ENCODE measurements around the gene PAPPA.

PAPPA gene

GRCh38 chr9:116316246-116316645 is 162.7 kb downstream of the PAPPA start:
- DNase-seq (ENCODE audit: low read depth in 2 of 2), result no peak

GRCh38 chr9:116317503-116317902 is 163.9 kb downstream of the PAPPA start:
- DNase-seq (ENCODE audit: low read depth in 2 of 2), result no peak

GRCh38 chr9:116318468-116319374 is 165.1 kb downstream of the PAPPA start:
- DNase-seq (ENCODE audit: low read depth in 2 of 2), result no peak

GRCh38 chr9:116319480-116319879 is 165.9 kb downstream of the PAPPA start:
- DNase-seq (ENCODE audit: low read depth in 2 of 2), result no peak

DNA sequence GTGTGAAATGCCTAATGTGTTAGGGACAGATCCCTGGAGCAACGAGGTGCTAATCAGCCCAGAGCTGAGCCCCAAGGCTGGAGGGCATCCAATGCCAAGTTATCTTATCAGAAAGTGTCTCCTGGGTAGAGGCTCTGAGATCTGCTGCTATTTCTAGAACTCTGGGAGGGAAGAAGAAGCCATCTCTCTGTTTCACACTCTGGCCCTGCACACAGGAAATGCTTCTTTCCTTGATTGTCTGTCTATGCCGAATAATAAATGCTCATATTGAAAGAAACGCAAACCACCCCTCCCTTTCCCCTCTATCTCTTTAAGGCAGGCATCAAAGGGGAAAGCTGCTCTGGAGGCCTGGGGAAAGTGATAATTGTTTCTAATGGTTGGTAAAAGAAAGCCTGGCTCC is 166.7 kb downstream of the PAPPA start:
- DNase-seq (ENCODE audit: low read depth in 2 of 2), result no peak

GRCh38 chr9:116322521-116322920 is 168.9 kb downstream of the PAPPA start:
- DNase-seq (ENCODE audit: low read depth in 2 of 2), result no peak

GRCh38 chr9:116323012-116323411 is 169.4 kb downstream of the PAPPA start:
- no peak for DNase-seq (ENCODE audit: low read depth in 2 of 2)

GRCh38 chr9:116323571-116323970 is 170.0 kb downstream of the PAPPA start:
- no peak for DNase-seq (ENCODE audit: low read depth in 2 of 2)

GRCh38 chr9:116325924-116326323 is 172.3 kb downstream of the PAPPA start:
- DNase-seq (ENCODE audit: low read depth in 2 of 2), result no peak

GRCh38 chr9:116327701-116328405 is 174.3 kb downstream of the PAPPA start:
- no peak for DNase-seq (ENCODE audit: low read depth in 2 of 2)

GRCh38 chr9:116329470-116329869 is 175.9 kb downstream of the PAPPA start:
- DNase-seq (ENCODE audit: low read depth in 2 of 2), result no peak

DNA sequence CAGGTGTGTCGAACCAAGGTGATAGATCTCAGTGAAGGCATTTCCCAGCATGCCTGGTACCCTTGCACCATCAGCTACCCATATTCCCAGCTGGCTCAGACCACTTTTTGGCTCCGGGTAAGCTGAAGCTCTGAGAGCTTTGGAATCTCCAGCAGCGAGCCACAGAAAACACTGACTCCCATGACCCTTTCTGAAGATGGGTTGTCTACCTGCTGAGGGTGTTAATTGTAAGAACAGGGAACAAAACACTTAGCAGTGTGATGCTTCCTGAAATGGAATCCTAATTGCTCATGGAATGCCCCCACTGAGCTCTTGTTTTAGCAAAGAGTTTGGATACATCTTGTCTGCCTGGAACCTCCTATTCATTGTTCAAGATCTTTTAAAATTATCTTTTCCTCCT is 177.7 kb downstream of the PAPPA start:
- no peak for DNase-seq (ENCODE audit: low read depth in 2 of 2)

DNA sequence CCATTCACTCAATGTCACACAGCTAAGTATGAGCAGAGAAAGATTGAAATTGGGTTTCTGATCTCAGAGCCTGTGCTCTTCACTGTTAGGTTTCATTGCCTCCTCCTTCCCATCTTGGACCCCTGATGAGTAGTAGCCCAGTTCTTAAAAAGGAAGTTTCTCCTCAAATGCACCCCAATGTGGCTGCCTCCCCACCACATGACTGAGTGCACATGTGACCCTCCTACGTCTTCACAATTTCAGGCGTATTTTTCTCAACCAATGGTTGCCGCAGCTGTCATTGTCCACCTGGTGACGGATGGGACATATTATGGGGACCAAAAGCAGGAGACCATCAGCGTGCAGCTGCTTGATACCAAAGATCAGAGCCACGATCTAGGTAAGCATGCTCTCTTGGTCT is 178.5 kb downstream of the PAPPA start:
- DNase-seq (ENCODE audit: low read depth in 2 of 2), result no peak

DNA sequence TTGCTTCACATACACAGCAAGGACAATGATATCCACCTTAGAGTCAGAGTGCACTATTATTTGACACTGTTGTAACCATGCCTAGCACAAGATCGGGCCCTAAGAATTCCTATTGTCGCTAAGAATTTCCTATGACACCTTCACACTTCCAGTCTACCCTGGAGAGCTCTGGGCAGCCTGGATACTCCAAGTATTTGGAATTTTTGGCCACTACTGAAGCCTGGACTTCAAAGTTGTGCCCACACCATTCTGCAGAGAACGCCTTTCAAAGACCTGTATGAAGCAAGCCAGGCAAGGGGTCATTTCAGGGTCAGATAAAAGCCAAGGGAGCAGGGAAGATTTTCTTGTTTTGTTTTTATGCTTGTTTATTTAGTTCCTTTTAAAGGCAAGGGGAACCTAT is 179.7 kb downstream of the PAPPA start:
- DNase-seq (ENCODE audit: low read depth in 2 of 2), result no peak

DNA sequence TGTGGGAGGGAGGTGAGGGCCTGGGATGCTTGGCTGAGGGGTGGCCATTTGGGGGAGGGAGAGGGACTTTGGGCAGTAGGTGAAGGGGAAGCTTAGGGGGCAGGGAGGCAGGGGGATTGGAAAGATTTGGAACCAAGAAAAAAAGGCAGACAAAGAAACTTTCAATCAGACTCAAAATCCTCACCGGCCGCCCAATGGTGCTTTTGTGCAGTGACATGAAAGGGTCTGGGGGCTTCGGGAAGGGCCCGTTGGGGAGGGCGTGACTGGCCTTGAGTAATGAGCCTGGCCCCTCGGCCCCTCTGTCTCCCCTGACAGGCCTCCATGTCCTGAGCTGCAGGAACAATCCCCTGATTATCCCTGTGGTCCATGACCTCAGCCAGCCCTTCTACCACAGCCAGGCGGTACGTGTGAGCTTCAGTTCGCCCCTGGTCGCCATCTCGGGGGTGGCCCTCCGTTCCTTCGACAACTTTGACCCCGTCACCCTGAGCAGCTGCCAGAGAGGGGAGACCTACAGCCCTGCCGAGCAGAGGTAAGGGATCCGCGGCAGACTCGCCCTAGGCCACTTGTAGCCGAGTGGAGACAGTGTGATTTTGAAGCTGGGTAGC is 181.1 kb downstream of the PAPPA start:
- no peak for DNase-seq (ENCODE audit: low read depth in 2 of 2)

GRCh38 chr9:116335392-116335791 is 181.8 kb downstream of the PAPPA start:
- no peak for DNase-seq (ENCODE audit: low read depth in 2 of 2)

DNA sequence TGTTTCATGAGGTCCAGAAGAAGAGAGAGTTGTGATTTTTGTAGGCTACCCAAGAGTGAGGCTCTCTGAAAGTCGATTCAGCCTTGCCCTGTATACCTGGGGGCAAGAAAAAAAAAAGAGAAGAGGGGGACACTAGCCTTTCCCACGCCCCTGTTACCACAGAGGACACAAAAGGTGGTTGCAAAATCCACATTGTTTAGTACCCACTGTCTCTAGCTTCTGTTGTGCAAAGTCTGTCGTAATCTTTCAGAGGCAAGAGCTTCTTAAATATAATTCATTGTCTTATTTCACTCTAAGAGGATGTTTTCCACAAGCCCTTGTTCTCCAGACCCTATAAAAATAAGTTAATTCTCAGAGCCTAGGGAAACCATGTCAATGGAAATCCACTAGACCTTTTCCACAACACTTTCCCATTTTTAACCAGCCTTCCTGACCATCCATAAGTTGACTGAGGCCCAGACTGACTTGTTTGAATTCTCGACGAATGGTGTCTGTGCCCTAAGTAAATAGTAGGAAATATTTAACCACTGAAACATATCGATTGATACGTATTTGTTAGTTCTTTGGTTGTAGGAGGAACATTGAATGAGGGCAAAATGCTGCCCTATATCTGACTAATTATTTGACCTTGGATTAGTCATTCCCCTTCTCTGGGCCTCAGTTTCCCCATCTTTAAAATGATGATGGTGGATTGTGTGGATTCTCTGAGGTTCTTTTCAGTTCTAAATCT is 182.7 kb downstream of the PAPPA start:
- no peak for DNase-seq (ENCODE audit: low read depth in 2 of 2)

DNA sequence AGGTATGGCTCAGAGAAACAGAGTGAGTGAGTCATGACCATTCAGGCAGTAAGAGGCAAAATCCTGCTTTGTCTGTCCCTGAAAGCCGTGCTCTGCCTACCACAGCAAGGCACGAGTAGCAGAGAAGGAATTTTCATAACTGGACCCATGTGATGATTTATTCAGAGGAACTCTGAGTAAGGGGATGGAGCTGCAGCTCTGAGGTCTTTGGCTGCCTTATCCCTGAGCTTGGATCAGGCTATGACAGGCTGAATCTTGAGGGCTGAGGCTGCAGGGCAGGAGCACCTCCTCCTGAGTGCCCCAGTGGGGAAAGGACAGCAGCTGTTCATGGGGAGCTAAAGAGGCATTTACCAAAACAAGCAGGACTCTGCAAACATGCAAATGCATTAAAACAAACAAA is 183.4 kb downstream of the PAPPA start:
- DNase-seq (ENCODE audit: low read depth in 2 of 2), result no peak

GRCh38 chr9:116340270-116340669 is 186.7 kb downstream of the PAPPA start:
- no peak for DNase-seq (ENCODE audit: low read depth in 2 of 2)

DNA sequence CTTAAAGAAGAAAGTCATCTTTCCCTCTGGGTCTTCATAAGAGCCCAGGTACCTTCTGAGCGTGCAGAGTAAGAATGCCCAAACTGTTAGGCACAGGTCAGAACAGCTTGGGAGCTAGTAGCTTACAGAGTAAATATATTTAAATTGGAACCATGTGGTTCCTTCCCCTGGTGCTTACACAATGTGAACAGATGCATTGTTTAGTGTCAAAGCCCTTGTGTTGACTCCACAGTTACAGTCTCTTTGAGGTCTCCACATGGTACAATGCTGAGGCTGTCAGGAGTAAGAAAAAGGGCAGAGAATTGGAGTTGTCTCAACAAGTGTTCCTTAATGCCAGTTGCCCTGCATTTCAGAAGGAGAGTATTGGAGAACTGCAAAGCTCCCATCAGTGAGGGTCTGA is 188.5 kb downstream of the PAPPA start:
- DNase-seq (ENCODE audit: low read depth in 2 of 2), result no peak

DNA sequence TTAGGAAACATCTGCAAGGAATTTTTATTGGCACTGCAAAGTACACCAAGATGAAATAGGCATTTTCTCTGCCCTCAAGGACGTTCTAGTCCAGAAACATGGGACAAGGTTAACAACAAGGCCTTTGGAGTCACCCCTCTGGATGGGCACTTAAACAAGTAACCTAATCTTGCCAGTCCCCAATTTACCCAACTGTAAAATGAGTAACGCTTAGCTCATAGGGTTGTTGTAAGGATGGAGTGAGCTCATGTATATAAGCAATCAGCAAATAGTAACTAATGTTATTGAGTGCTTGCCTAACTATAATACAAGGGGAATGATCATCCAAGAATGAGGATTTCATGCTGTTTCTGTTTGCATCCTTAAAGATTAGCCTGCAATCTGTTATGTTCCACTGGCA is 189.3 kb downstream of the PAPPA start:
- no peak for DNase-seq (ENCODE audit: low read depth in 2 of 2)

DNA sequence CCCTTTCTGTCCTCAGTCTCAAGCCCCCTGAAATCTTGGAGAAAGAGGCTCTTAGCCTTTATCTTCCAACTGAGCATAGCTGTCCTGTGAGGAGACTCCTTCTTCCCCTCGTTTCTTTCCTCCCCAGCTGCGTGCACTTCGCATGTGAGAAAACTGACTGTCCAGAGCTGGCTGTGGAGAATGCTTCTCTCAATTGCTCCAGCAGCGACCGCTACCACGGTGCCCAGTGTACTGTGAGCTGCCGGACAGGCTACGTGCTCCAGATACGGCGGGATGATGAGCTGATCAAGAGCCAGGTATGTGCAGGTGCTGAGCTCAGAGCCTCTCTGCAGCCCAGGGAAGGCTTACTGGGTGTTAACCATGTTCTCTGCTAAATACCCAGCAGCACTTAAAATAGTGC is 190.8 kb downstream of the PAPPA start:
- no peak for DNase-seq (ENCODE audit: low read depth in 2 of 2)

All from stimulated activated CD8-positive, alpha-beta memory T cell treated with anti-CD3 and anti-CD28 coated beads, Interleukin-2, amount 100 ng/mL, for 48 hours (primary cell).